Nephron (organoid): Measurements from ENCODE around the gene MEIOSIN.

ENCODE experiments used
- H3K27ac Mint-ChIP-seq, 3 experiments: 2 replicates each; pipeline ENCODE4 v1.8.0; 2020; ENCODE audit warnings: mixed read lengths in 3 of 3, mild to moderate bottlenecking in 2 of 3, moderate library complexity in 1 of 3
- H3K27me3 Mint-ChIP-seq: 2 replicates; pipeline ENCODE4 v1.8.0; 2021; ENCODE audit warnings: low read depth, mild to moderate bottlenecking, moderate library complexity, mixed read lengths
- H3K36me3 Mint-ChIP-seq: 2 replicates; pipeline ENCODE4 v1.8.0; 2020; ENCODE audit warnings: low read depth, mixed read lengths
- H3K4me1 Mint-ChIP-seq: 2 replicates; pipeline ENCODE4 v1.8.0; 2020; ENCODE audit warnings: mixed read lengths
- H3K4me3 Mint-ChIP-seq, 3 experiments: 2 replicates each; pipeline ENCODE4 v1.8.0; 2020; ENCODE audit warnings: mild to moderate bottlenecking in 3 of 3, mixed read lengths in 3 of 3, moderate library complexity in 2 of 3
- H3K9me3 Mint-ChIP-seq: 2 replicates; pipeline ENCODE4 v1.8.0; 2020; ENCODE audit warnings: mixed read lengths
- CTCF ChIP-seq, 3 experiments: fragments of 200-600 bp; sonication (generic); IDR thresholded peaks; one replicate each; pipeline ENCODE4 v1.5.0; 2021; ENCODE audit warnings: antibody characterized with exemption in 3 of 3; ENCODE audit not compliant: unreplicated experiment in 3 of 3

Gene MEIOSIN

GRCh38 chr19:45772912-45773311 lies 39.7 kb downstream of the MEIOSIN start:
- TF ChIP-seq CTCF (IDR thresholded peaks at IDR 0.05; ENCODE audit: unreplicated experiment in 3 of 3) = no peak
- no peaks in the 10 kb centered on the region for H3K27me3 Mint-ChIP-seq
- peaks cover 13% of the 10 kb centered on the region for H3K4me1 Mint-ChIP-seq
- peak overlapping the region in 2 of 3 experiments; percentile 19 to 58 for H3K4me3 Mint-ChIP-seq
- no peaks in the 10 kb centered on the region for H3K9me3 Mint-ChIP-seq
- peaks cover 27% of the 10 kb centered on the region for H3K36me3 Mint-ChIP-seq
- peak overlapping the region in 1 of 3 experiments; percentile 24 for H3K27ac Mint-ChIP-seq

- peak overlapping the region in 2 of 3 experiments; percentile 19 to 58 for H3K4me3 Mint-ChIP-seq
- no peaks in the 10 kb centered on the region for H3K27me3 Mint-ChIP-seq
- peaks cover 13% of the 10 kb centered on the region for H3K4me1 Mint-ChIP-seq
- no peaks in the 10 kb centered on the region for H3K9me3 Mint-ChIP-seq
- H3K27ac Mint-ChIP-seq = peak overlapping the region in 2 of 3 experiments; percentile 24 to 56
- peaks cover 27% of the 10 kb centered on the region for H3K36me3 Mint-ChIP-seq
- TF ChIP-seq CTCF (IDR thresholded peaks at IDR 0.05; ENCODE audit: unreplicated experiment in 3 of 3) = no peak
Observed at GRCh38 chr19:45773384-45773783, 40.1 kb downstream of the MEIOSIN start.

GRCh38 chr19:45774765-45775164 lies 41.5 kb downstream of the MEIOSIN start:
- no peak for TF ChIP-seq CTCF (IDR thresholded peaks at IDR 0.05; ENCODE audit: unreplicated experiment in 3 of 3)
- no peaks in the 10 kb centered on the region for H3K9me3 Mint-ChIP-seq
- H3K27me3 Mint-ChIP-seq = no peaks in the 10 kb centered on the region
- no peak overlapping the region for H3K27ac Mint-ChIP-seq
- peaks cover 33% of the 10 kb centered on the region for H3K36me3 Mint-ChIP-seq
- no peak overlapping the region for H3K4me3 Mint-ChIP-seq
- H3K4me1 Mint-ChIP-seq = peaks cover 25% of the 10 kb centered on the region

DNA sequence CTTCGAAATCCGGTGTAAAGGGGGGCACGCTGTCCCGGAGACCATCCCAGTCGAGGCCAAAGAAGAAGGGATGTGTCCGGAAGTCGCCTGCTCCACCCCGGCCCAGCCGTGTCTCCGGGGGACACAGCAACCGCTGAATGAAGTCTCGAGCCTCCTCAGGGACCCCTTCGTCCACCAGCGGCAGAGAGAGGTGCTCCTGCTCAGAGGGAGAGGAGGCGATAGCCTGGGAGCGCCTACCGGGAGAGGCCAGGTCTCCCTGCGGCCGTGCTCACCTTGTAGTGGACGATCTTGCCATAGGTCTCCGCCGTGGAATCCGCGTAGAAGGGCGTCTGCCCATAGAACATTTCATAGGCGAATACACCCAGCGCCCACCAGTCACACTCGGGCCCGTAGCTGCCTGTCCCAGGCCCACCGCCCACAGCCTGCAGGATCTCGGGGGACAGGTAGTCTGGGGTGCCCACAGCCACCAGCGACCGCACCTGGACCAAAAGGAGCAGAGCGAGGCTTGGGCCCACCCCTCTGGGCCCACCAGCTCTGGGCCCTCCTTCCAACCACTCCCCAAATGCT lies 44.2 kb downstream of the MEIOSIN start:
- H3K4me3 Mint-ChIP-seq = peak overlapping the region in 2 of 3 experiments; percentile 9 to 22
- H3K27me3 Mint-ChIP-seq = no peaks in the 10 kb centered on the region
- no peak overlapping the region for H3K27ac Mint-ChIP-seq
- H3K4me1 Mint-ChIP-seq = peaks cover 28% of the 10 kb centered on the region
- TF ChIP-seq CTCF (IDR thresholded peaks at IDR 0.05; ENCODE audit: unreplicated experiment in 3 of 3) = no peak
- peaks cover 28% of the 10 kb centered on the region for H3K36me3 Mint-ChIP-seq
- H3K9me3 Mint-ChIP-seq = no peaks in the 10 kb centered on the region

DNA sequence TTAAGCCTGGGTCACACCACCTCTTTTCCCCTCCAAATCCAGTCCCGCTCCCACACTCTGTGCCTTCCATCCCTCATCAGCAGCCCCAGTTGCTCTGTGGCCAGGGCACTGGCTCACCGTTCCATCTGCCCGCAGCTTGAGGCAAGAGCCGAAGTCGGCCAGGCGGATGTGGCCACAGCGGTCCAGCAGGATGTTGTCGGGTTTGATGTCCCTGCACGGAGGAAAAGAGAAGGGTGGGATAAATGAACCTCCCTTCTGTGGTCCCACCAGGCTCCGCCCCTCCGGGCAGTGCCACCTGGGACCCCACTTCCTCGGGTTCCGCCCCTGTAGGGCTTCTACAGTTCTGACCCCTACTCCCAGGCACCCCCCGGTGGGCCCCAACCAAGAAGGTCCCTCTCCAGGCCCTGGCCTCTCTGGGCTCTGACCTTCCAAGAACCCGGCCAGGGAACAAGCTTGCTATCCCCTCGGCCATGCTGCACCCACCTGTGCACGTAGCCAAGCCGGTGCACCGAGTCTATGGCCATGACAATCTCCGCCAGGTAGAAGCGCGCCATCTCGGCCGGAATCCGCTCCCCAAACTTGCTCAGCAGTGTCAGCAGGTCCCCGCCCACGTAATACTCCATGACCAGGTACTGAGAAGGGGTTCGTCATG lies 44.9 kb downstream of the MEIOSIN start:
- Mint-ChIP-seq H3K27me3 (no peaks in the 10 kb centered on the region), H3K4me1 (peaks cover 28% of the 10 kb centered on the region), H3K9me3 (no peaks in the 10 kb centered on the region), H3K4me3 (peak overlapping the region; percentile 10 to 86 (median 74)), H3K36me3 (peaks cover 25% of the 10 kb centered on the region), H3K27ac (no peak overlapping the region)
- no peak for TF ChIP-seq CTCF (IDR thresholded peaks at IDR 0.05; ENCODE audit: unreplicated experiment in 3 of 3)
